Suprapubic skin (tissue), 3 donors: Measurements from ENCODE around the gene MYL10.

Experiments
- CTCF ChIP-seq, 2 donors: fragments of 200-600 bp in 1 of 2; fragments of 450-650 bp in 1 of 2; sonication (generic) in 1 of 2; IDR thresholded peaks; one replicate each; pipeline ENCODE4 v1.5.1; 2016 to 2019; ENCODE audit warnings: antibody characterized with exemption in 2 of 2, mild to moderate bottlenecking in 1 of 2, moderate library complexity in 1 of 2
- EP300 ChIP-seq: sonication (generic); formaldehyde crosslinking; IDR thresholded peaks from one replicate; pipeline ENCODE4 v1.6.1; 2017; ENCODE audit warnings: antibody characterized with exemption
- POLR2A ChIP-seq, 2 donors: fragments of 450-650 bp; IDR thresholded peaks; one replicate each; pipeline ENCODE4 v1.6.1; 2017; ENCODE audit warnings: antibody characterized with exemption in 2 of 2, mild to moderate bottlenecking in 2 of 2, moderate library complexity in 2 of 2

DNA sequence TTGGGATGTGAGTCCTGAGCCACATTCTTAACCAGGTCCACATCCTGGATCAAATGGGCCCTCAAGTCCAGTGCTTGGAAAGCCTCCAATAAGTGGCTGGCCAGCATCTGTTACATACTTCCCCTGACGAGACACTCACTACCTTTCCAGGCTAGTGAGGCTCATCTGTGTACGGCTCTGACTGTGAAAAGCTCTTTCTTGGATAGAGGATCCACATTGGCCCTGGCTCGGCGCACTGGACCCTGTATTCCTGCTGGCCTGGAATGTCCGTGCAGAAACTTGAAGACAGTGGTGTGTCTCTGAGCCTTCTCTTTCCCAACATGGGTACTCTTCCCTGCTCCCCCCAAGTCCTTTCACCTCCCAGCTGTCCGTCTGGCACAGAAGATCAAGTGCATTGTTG, 35.5 kb downstream of the MYL10 start:
- no peak for TF ChIP-seq POLR2A (IDR thresholded peaks at IDR 0.05)
- TF ChIP-seq CTCF (IDR thresholded peaks at IDR 0.05) = no peak
- no peak for TF ChIP-seq EP300
